ENCODE results near the gene NUP210L.

The NUP210L gene

DNA sequence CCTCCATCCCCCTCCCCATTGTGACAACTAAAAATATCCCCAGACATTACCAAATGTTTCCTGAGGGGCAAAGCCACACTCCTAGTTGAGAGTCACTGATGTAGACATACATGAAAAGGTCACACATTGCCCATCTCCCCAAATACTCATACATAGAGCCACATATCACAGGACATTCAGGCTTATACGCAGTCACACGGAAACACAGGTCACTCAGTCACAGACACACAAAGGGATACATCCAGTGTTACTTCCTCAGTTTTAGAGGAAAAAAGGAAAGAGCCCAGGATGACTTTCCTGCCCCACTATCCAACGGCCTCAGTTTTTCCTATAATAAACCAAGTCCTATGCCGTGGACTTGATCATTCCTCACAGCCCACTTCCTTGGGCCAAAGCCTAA lies 193.5 kb downstream of the NUP210L start:
- H3K4me3 Mint-ChIP-seq, result peak overlapping the region; percentile 89
- TF ChIP-seq, protein P1, sequence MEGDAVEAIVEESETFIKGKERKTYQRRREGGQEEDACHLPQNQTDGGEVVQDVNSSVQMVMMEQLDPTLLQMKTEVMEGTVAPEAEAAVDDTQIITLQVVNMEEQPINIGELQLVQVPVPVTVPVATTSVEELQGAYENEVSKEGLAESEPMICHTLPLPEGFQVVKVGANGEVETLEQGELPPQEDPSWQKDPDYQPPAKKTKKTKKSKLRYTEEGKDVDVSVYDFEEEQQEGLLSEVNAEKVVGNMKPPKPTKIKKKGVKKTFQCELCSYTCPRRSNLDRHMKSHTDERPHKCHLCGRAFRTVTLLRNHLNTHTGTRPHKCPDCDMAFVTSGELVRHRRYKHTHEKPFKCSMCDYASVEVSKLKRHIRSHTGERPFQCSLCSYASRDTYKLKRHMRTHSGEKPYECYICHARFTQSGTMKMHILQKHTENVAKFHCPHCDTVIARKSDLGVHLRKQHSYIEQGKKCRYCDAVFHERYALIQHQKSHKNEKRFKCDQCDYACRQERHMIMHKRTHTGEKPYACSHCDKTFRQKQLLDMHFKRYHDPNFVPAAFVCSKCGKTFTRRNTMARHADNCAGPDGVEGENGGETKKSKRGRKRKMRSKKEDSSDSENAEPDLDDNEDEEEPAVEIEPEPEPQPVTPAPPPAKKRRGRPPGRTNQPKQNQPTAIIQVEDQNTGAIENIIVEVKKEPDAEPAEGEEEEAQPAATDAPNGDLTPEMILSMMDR (IDR thresholded peaks at IDR 0.05), result no peak
- H3K4me1 Mint-ChIP-seq, result peaks cover 82% of the 10 kb centered on the region
- no peaks in the 10 kb centered on the region for H3K27me3 Mint-ChIP-seq (ENCODE audit: low read depth, poor library complexity)
- peak overlapping the region; percentile 65 for H3K27ac Mint-ChIP-seq
- DNase-seq, result no peak
- peaks cover 24% of the 10 kb centered on the region for H3K36me3 Mint-ChIP-seq (ENCODE audit: low read depth)
- no peaks in the 10 kb centered on the region for H3K9me3 Mint-ChIP-seq

DNA sequence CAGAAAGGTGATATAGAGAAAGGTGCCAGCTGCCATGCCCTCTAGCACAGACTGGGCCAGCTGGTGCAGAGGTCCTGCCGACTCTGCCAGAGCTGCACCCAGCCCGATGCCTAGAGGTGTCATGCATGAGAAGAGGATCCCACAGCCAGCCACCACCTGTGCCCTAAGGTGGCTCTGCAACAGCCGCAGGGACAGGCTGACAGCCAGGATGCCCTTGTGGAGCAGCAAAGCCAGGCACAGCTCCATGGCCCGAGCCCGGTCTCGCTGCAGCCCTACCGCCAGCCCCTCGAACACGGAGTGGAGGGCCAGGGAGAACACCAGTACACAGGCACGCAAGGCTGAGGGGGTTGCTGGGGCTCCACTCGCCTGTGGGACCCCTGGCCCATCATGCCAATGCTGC lies 194.7 kb downstream of the NUP210L start:
- Mint-ChIP-seq H3K27ac (peak overlapping the region; percentile 32), H3K4me1 (peaks cover 79% of the 10 kb centered on the region), H3K9me3 (no peaks in the 10 kb centered on the region), H3K27me3 (ENCODE audit: low read depth, poor library complexity) (no peaks in the 10 kb centered on the region), H3K4me3 (no peak overlapping the region), H3K36me3 (ENCODE audit: low read depth) (peaks cover 17% of the 10 kb centered on the region)
- no peak for DNase-seq
- TF ChIP-seq, protein P1 (IDR thresholded peaks at IDR 0.05), result no peak

DNA sequence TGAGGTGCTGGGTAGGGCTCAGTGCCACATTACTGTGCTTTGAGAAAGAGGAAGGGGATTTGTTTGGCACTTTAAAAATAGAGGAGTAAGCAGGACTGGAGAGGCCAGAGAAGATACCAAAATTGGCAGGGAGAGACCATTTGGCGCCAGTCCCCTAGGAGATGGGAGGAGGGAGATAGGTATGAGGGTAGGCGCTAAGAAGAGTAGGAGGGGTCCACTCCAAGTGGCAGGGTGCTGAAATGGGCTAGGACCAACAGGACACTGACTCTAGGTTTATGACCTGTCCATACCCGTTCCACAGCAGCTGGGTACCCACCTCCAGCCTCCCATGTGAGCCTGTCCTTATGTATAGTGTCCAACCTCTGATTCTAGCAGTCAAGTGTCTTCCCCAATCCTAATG lies 195.4 kb downstream of the NUP210L start:
- H3K27ac Mint-ChIP-seq, result peak overlapping the region; percentile 10
- H3K4me3 Mint-ChIP-seq, result peak overlapping the region; percentile 29
- TF ChIP-seq, protein P1 (IDR thresholded peaks at IDR 0.05), result no peak
- peaks cover 17% of the 10 kb centered on the region for H3K36me3 Mint-ChIP-seq (ENCODE audit: low read depth)
- no peaks in the 10 kb centered on the region for H3K9me3 Mint-ChIP-seq
- no peaks in the 10 kb centered on the region for H3K27me3 Mint-ChIP-seq (ENCODE audit: low read depth, poor library complexity)
- no peak for DNase-seq
- peaks cover 78% of the 10 kb centered on the region for H3K4me1 Mint-ChIP-seq

DNA sequence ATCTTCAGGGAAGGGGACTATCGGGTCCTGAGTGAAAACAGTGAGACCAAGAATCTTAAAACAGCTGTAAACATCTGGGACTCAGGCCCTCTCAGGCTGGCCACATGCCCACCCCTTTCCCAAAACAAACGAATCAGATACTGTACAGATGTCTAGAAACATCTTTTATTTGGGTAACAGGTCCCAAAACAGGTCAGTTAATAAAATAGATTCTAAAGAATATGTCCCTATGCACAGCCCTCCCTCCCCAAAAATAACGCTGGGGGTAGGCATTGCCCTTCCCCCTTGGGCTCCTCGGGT lies 196.0 kb downstream of the NUP210L start:
- DNase-seq, result no peak
- TF ChIP-seq, protein P1 (IDR thresholded peaks at IDR 0.05), result no peak
- Mint-ChIP-seq H3K4me3 (peak overlapping the region; percentile 93), H3K4me1 (peaks cover 78% of the 10 kb centered on the region), H3K36me3 (ENCODE audit: low read depth) (peaks cover 23% of the 10 kb centered on the region), H3K9me3 (no peaks in the 10 kb centered on the region), H3K27me3 (ENCODE audit: low read depth, poor library complexity) (no peaks in the 10 kb centered on the region), H3K27ac (no peak overlapping the region)

DNA sequence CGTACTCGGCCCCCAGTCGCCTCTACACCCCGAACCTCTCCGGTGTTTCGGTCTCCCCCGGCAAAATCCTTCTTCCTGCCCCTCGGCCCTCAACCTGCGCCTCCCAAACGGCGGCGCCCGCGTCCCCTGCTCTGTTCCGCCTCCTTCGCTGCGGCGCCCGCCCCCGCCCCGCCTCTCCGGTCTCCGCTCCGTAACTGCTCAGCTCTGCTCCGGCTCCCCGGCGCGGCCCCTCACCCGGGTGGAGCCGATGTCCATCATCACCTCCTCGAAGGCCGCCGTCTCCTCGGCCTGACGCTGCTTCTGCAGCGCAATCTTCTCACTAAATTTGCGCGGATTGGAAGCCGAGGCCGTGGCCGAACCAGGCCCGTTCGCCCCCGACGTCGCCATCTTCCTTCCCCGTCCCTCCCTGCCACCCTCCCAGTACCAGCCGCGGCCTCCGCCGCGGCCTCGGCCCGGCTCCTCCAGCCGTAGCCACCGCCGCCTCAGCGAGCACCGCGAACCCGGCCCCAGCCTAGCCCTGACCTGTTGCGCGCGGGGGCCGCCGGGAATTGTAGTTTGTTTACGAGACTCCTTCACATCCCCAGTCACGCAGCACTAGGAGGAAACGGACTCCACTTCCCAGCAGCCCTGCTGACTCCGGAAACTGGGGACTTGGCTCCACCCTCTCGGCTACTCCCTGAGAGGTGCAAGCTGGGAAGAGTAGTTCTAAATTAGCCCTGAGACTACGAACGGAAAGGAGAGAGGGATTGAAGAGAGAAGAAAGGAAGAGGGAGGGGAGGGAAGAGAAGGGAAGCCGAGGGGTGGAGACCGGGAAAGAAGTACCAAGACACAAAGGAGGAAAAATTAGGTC lies 196.5 kb downstream of the NUP210L start, which contains the start of gene CRTC2:
Gene CRTC2, minus strand, starts transcription at position 502 of the 850 bp plus-strand sequence. Its CDS starts 115 bp downstream, at position 387.
- TF ChIP-seq, protein P1 (IDR thresholded peaks at IDR 0.05), result no peak
- H3K27ac Mint-ChIP-seq, result peak within 1 kb of the TSS; percentile 99
- DNase-seq, result peak; percentile 98
- peaks cover 23% of the 10 kb centered on the region for H3K36me3 Mint-ChIP-seq (ENCODE audit: low read depth)
- peaks cover 73% of the 10 kb centered on the region for H3K4me1 Mint-ChIP-seq
- no peaks in the 10 kb centered on the region for H3K9me3 Mint-ChIP-seq
- H3K27me3 Mint-ChIP-seq (ENCODE audit: low read depth, poor library complexity), result no peaks in the 10 kb centered on the region
- H3K4me3 Mint-ChIP-seq, result peak within 1 kb of the TSS; percentile 93

DNA sequence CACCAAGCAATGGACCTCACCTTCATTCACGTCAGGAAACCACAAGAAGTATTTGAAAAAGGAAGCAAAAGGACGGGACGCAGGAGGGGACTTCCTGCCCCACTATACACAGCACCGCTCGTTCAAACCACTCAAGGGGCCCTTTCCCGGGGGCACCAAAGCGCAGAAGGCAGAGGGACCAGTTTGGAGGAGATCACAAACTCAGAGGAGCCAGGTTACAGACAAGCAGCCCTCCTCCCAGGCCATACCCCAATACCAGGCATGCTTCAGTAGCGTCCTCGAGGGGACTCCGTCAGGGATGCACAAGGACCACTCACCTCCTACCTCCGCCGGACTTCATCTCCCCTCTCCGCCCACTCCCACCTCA lies 197.1 kb downstream of the NUP210L start:
- Mint-ChIP-seq H3K36me3 (ENCODE audit: low read depth) (peaks cover 23% of the 10 kb centered on the region), H3K27ac (peak overlapping the region; percentile 99), H3K27me3 (ENCODE audit: low read depth, poor library complexity) (no peaks in the 10 kb centered on the region), H3K9me3 (no peaks in the 10 kb centered on the region), H3K4me1 (peaks cover 68% of the 10 kb centered on the region), H3K4me3 (peak overlapping the region; percentile 93)
- no peak for DNase-seq
- TF ChIP-seq, protein P1 (IDR thresholded peaks at IDR 0.05), result no peak
